T-helper 2 cell treated with Interferon-gamma antibody and Interleukin-4, amounts not matched to agents 5 μg/mL and 100 μg/mL, for 36 hours (primary cell): ENCODE data around the gene BOLL.

ENCODE experiments used
- DNase-seq: peaks from one replicate; pipeline ENCODE4 v3.0.0; 2021; ENCODE audit warnings: low spot score
- H3K27ac Mint-ChIP-seq: one replicate; pipeline ENCODE4 v1.8.0; 2021; ENCODE audit warnings: mild to moderate bottlenecking, mixed read lengths
- H3K27me3 Mint-ChIP-seq: one replicate; pipeline ENCODE4 v1.8.0; 2021; ENCODE audit warnings: low read depth, mixed read lengths
- H3K36me3 Mint-ChIP-seq: one replicate; pipeline ENCODE4 v1.8.0; 2021; ENCODE audit warnings: low read depth, mixed read lengths
- H3K4me1 Mint-ChIP-seq: one replicate; pipeline ENCODE4 v1.8.0; 2021; ENCODE audit warnings: low read depth, mixed read lengths
- H3K4me3 Mint-ChIP-seq: one replicate; pipeline ENCODE4 v1.8.0; 2022; ENCODE audit warnings: mild to moderate bottlenecking, moderate library complexity, mixed read lengths
- H3K9me3 Mint-ChIP-seq: one replicate; pipeline ENCODE4 v1.8.0; 2021; ENCODE audit warnings: mixed read lengths

Gene BOLL

DNA sequence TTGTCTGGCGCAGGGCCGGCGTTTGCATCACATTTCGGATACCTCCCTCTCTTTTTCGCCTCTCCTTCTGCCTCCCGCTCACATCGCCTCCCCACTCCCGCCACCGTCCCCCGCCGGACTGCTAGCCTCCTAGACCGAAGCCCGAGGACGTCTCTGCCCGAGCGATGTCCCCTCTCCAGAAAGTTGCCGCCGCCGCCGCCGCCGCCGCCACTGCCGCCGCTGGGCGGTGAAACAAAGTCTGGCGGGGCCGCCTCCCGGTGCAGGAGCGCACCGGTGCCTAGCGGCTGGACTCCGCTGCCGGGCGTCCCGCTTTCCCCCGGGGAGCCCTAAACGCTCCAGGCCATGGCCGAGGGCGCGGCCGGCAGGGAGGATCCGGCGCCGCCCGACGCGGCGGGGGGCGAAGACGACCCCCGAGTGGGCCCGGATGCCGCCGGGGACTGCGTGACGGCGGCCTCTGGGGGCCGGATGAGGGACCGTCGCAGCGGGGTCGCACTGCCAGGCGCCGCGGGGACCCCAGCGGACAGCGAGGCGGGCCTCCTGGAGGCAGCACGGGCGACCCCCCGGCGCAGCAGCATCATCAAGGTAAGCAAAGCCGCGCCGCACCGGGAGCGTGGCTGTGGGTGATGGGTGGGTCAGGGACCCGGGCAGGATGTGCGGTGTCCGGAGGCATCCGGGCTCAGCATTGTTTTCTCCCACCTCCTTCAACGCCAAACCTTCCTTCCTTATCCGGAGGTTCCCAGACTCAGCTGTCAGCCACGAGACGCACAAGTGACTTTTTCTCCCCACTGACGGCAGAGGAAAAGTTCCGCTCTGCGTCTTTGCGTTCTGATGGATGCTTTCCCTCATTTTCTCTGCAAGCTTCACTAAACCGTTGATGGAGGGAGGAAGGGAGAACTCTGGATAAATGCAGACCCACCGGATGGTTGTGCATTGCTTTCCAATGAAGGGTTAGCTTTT, 19.9 kb upstream of the BOLL start:
- DNase-seq: no peak
- Mint-ChIP-seq H3K9me3 (no peaks in the 10 kb centered on the region), H3K27me3 (peaks cover 23% of the 10 kb centered on the region), H3K36me3 (no peaks in the 10 kb centered on the region), H3K4me3 (peak overlapping the region; percentile 91), H3K27ac (peak overlapping the region; percentile 66), H3K4me1 (peaks cover 28% of the 10 kb centered on the region)

DNA sequence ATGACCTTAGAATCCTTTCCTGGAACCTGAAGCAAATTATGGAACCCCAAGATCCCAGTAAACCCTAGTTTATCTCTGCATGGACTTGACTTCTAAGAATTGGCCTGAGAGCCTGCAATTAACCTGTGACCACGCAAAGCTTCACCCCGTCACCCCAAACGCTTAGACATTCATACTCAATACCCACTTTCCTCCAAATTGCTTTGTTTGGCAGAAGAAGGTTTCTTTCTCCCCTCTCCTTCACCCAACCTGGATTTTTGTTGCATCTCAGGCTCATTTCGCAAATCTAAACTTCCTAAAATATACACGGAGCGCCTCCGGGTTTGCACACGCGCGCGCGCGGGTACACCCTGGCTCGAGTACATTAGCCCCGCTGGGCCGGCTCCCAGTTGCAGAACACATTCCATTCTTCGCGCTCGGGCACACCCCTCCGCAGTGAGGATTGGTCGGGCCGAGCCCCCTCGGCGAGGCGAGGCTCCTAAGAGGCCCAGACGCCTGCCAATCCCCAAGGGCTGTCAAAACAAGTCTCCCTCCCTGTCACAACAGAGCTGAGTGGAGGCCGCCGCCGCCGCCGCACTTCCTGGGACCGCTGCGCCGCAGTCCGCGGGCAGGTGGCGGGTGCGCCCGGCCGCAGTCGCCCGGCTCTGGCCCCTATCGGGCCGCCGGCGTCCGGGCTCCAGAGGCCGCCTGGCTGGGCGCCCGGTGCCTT, 19.1 kb upstream of the BOLL start, which contains the start of gene PLCL1:
Gene PLCL1, plus strand, starts transcription at position 545 of the 709 bp plus-strand sequence.
- Mint-ChIP-seq H3K4me3 (peak within 1 kb of the TSS; percentile 91), H3K9me3 (no peaks in the 10 kb centered on the region), H3K36me3 (no peaks in the 10 kb centered on the region), H3K27me3 (peaks cover 29% of the 10 kb centered on the region), H3K4me1 (peaks cover 28% of the 10 kb centered on the region), H3K27ac (peak within 1 kb of the TSS; percentile 66)
- DNase-seq: peak; percentile 90

DNA sequence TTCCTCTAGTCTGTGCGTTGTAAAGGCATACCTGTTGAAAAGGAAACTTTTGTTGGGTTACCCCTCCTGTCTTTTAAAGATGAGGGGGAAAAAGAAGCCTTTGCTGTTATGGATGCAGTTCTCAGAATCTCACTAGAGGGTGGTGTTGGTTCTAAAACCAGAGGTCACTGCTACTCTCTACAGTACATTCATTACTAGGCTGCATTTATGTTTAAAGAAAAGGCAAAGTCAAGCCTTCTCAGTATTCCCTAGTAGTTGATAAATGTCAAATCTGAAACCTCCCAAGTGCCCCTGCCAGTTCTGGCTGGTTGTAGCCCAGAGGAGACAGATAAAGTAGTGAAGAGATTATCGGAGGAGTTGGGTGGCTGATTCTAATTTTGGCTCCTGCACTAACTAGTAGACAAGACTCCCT, 17.9 kb upstream of the BOLL start:
- H3K27me3 Mint-ChIP-seq: peaks cover 36% of the 10 kb centered on the region
- peaks cover 20% of the 10 kb centered on the region for H3K4me1 Mint-ChIP-seq
- peak overlapping the region; percentile 48 for H3K4me3 Mint-ChIP-seq
- H3K9me3 Mint-ChIP-seq: no peaks in the 10 kb centered on the region
- no peak overlapping the region for H3K27ac Mint-ChIP-seq
- H3K36me3 Mint-ChIP-seq: no peaks in the 10 kb centered on the region
- DNase-seq: no peak

DNA sequence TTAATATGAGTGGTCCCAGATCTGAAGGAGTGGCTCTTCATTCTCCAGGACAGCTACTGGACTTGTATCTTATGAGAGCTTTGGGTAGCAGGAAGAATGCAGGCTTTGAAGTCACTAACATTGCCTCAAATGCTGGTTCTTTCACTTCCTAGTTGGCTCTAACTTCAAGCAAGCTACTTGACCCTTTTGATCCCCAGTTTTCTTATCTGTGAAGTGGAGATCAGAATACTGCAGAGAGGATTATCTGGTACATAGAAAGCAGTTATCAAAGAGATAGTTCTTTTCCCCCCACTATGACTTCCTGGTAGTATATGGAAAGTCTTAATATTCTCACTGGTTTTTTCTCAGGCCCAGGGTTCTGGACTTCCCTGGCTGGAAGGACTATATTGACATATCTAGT, 15.9 kb upstream of the BOLL start:
- no peaks in the 10 kb centered on the region for H3K36me3 Mint-ChIP-seq
- H3K27ac Mint-ChIP-seq: no peak overlapping the region
- peaks cover 36% of the 10 kb centered on the region for H3K27me3 Mint-ChIP-seq
- H3K4me3 Mint-ChIP-seq: no peak overlapping the region
- H3K9me3 Mint-ChIP-seq: peaks cover 4% of the 10 kb centered on the region
- peaks cover 18% of the 10 kb centered on the region for H3K4me1 Mint-ChIP-seq
- DNase-seq: no peak

DNA sequence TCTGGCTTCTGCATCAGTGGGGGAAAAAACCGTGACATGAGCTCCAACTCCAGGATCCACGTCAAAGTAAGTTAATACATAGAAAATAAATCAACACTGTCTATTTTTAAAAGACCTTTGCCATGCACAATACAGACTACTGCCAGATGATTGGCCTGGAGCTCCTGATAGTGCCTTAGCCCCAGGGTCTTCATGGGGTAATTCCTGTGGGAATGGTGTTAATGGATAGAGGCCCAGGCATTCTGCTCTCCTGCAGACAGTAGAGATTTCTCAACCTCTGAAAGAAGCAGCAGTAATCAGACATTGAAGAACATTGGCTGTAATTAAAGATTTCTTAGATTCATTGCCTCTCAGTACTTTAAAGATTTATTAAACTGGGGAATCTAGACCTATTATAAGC, 15.0 kb upstream of the BOLL start:
- Mint-ChIP-seq H3K27ac (no peak overlapping the region), H3K36me3 (no peaks in the 10 kb centered on the region), H3K9me3 (peaks cover 4% of the 10 kb centered on the region), H3K27me3 (peaks cover 29% of the 10 kb centered on the region), H3K4me1 (peaks cover 11% of the 10 kb centered on the region), H3K4me3 (no peak overlapping the region)
- no peak for DNase-seq

DNA sequence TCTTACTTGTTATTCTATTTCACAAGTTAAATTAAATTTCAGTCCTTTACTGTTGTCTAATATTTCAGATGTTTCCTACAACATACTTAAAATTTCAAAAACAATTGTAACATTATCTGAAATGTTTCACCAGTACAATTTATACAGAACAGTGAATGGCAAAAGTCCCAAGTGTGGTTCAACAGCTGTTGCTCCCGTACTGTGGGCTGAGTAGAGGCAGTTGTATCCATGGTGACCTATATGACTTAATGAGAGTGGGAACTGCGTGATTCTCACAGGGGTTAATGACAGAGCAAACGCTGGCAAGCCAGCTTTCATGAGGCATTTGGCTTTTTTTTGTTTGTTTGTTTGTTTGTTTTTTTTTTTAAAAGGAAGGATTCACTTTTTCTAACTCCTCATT, 13.9 kb upstream of the BOLL start:
- Mint-ChIP-seq H3K9me3 (peaks cover 4% of the 10 kb centered on the region), H3K36me3 (no peaks in the 10 kb centered on the region), H3K4me3 (no peak overlapping the region), H3K27ac (no peak overlapping the region), H3K4me1 (peaks cover 8% of the 10 kb centered on the region), H3K27me3 (peaks cover 29% of the 10 kb centered on the region)
- no peak for DNase-seq

DNA sequence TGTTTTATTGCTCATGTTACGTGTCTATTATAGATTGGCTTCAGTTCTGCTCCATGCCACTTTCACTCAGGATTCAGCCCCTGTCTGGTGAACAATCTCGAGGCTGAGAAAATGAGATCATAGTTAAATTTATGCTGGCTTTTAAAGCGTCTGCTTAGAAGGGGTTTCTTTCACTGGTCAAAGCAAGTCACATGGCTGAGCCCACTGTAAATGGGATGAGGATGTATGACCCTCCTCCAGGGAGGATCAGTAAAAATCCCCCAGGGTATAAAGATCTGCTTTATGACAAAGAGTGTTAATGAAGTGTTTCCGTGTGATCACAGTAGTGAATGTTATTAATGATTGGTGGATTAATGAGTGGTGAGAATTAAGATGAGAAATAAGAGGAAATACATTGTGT, 13.1 kb upstream of the BOLL start:
- H3K4me3 Mint-ChIP-seq: no peak overlapping the region
- H3K27me3 Mint-ChIP-seq: peaks cover 34% of the 10 kb centered on the region
- H3K36me3 Mint-ChIP-seq: no peaks in the 10 kb centered on the region
- peaks cover 3% of the 10 kb centered on the region for H3K4me1 Mint-ChIP-seq
- H3K9me3 Mint-ChIP-seq: peaks cover 4% of the 10 kb centered on the region
- H3K27ac Mint-ChIP-seq: no peak overlapping the region
- no peak for DNase-seq

DNA sequence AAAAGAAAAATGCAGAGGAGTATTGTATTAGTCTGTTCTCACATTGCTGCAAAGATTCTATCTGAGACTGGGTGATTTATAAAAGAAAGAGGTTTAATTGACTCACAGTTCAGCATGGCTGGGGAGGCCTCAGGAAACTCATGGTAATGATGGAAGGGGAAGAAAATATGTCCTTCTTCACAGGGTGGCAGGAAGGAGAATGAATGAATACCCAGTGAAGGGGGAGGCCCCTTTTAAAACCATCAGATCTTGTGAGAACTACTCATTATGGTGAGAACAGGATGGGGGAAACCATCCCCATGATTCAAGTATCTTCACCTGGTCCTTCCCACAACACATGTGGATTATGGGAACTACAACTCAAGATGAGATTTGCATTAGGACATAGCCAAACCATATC, 10.2 kb upstream of the BOLL start:
- H3K36me3 Mint-ChIP-seq: no peaks in the 10 kb centered on the region
- H3K4me1 Mint-ChIP-seq: no peaks in the 10 kb centered on the region
- DNase-seq: no peak
- no peak overlapping the region for H3K4me3 Mint-ChIP-seq
- no peak overlapping the region for H3K27ac Mint-ChIP-seq
- peaks cover 4% of the 10 kb centered on the region for H3K9me3 Mint-ChIP-seq
- H3K27me3 Mint-ChIP-seq: peaks cover 35% of the 10 kb centered on the region

DNA sequence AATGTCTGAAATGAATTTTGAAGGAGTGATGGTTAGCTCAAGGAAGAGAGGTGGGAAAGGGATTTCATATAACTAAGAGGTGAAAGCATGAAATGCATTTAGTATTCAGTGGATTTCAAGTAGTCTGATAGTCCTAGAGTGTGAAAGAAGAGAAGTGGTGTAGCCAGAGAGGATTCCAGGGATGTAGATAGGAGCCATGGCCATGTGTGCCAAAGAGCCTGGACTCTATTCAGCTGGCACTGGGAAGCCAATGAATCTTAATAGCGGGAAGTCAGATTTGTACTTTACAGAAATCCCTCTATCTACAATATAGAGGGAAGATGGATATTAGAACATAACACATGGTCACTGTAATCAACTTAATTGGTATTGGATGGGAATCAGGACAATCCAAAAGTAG, 8.3 kb upstream of the BOLL start:
- H3K27ac Mint-ChIP-seq: no peak overlapping the region
- no peaks in the 10 kb centered on the region for H3K4me1 Mint-ChIP-seq
- DNase-seq: no peak
- H3K36me3 Mint-ChIP-seq: no peaks in the 10 kb centered on the region
- H3K27me3 Mint-ChIP-seq: peaks cover 36% of the 10 kb centered on the region
- no peak overlapping the region for H3K4me3 Mint-ChIP-seq
- peaks cover 4% of the 10 kb centered on the region for H3K9me3 Mint-ChIP-seq

DNA sequence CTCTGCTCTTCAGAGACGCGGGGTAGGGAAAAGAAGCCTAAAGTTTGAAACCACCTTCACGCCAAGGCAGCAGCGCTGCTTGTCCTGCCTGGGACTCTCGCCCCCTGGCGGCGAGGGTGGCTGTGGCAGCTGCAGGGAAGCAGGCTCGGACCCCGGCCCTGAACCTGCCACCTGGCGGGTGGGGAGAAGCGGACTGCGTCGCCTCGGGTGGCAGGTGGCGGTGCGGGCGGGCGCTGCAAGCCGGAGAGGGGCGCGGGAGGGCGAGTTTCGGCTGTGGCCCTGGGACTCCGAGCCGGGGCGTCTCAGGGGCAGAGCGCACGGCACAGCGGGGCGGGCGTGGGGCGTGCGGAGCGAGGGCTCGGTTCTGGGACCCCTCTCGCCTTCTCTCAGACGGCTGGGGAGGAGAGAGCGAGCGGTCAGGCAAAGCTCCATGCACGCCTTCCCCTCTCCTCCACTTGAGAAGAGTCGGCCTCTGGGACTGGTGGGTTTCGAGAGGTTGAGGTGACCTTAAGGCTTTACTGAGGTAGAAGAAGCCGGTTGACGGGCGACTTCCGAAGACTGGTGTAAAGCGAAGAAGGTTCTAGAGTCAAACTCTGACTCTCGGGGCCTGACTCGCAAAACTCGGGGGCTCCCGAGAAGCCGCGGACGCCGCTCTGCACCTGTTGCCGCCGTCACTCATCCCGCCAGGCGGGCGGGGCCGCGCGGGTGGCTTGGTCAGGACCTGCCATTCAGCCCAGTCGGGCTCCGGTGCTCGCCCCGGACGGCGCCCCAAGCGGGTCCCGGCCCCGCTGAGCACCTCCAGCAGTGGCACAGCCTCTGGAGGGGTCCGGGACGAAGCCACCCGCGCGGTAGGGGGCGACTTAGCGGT, 1.1 kb upstream of the BOLL start:
- no peak overlapping the region for H3K27ac Mint-ChIP-seq
- H3K4me1 Mint-ChIP-seq: peaks cover 8% of the 10 kb centered on the region

DNA sequence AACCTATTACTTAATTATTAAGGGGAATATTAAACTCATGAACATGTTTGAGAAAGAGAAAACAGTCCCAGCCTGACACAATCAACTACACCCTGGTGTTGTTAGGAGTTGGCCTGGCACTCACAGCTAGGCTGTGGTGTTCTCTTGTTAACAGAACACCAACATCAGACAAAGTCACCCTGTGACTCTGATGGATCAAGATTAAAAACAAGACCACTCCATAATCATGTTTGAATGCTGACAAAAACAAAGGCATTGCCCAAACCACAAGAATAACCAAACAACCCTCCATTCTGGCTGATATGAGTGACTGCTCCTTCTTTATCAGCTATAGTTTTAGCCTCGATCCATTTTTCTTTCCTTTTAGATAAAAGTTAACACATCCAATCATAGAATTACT, 3.0 kb downstream of the BOLL start:
- Mint-ChIP-seq H3K9me3 (no peaks in the 10 kb centered on the region), H3K27ac (no peak overlapping the region), H3K4me1 (peaks cover 8% of the 10 kb centered on the region), H3K36me3 (no peaks in the 10 kb centered on the region), H3K4me3 (no peak overlapping the region), H3K27me3 (peaks cover 21% of the 10 kb centered on the region)
- DNase-seq: no peak

More for the DNA sequence above, 1.1 kb upstream of the BOLL start:
- Mint-ChIP-seq H3K27me3 (peaks cover 42% of the 10 kb centered on the region), H3K9me3 (no peaks in the 10 kb centered on the region), H3K36me3 (no peaks in the 10 kb centered on the region), H3K4me3 (peak overlapping the region; percentile 78)
- DNase-seq: peak; percentile 52

DNA sequence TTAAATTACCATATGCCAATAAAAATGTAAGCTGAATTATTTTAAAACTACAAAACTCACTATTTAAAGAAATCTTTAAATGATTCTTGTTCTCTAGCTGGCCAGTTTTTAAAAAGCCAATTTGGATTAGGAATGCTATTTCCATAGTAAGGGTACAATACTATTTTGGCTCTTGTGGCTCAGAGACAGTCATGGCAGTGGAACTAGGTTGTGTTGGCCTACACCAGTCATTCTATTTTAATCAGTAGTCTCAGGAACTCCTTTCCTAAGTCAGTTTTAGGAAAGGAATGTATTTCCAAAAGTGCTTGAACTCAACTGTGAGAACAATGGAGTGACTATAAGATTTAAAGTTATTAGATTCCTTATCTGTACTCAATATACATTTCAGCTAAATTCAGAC, 5.9 kb downstream of the BOLL start:
- Mint-ChIP-seq H3K36me3 (no peaks in the 10 kb centered on the region), H3K9me3 (no peaks in the 10 kb centered on the region), H3K27me3 (peaks cover 26% of the 10 kb centered on the region), H3K4me3 (no peak overlapping the region), H3K27ac (no peak overlapping the region), H3K4me1 (peaks cover 6% of the 10 kb centered on the region)
- no peak for DNase-seq

DNA sequence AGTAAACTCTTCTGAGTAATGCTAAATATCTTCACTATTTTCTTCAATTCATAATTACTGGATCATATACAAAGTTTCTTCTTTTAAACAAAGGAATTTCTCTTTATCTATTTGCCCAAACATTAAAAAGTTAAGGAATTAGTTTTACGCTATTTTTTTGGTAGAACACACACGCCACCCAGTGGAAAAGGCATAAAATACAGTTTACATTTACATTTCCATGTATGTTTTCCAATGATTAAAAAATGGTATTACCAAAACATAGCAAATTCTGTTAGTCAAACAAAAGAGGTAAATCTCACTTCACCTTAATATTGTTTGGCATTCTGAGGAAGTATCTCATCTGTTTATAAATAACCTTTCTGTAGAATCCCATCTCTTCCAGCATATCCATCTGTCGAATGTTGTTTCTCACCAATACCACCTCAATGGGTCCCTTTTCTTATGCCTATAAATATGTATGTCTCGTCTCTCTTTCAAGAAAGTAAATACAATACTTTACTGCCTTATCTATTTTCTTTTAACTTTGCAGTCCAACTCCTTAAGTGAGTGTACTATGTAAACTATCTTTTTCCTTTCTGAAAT, 7.2 kb downstream of the BOLL start:
- Mint-ChIP-seq H3K36me3 (no peaks in the 10 kb centered on the region), H3K4me1 (peaks cover 6% of the 10 kb centered on the region), H3K27ac (no peak overlapping the region), H3K4me3 (no peak overlapping the region), H3K9me3 (no peaks in the 10 kb centered on the region), H3K27me3 (peaks cover 19% of the 10 kb centered on the region)
- DNase-seq: no peak
